Dedifferentiated amniotic fluid mesenchymal stem cell (primary cell): ENCODE results near the gene KRT7.

Source experiments
- DNase-seq: peaks from one replicate; pipeline ENCODE4 v3.0.0-alpha.2; 2016; ENCODE audit errors: extremely low spot score

Gene KRT7

DNA sequence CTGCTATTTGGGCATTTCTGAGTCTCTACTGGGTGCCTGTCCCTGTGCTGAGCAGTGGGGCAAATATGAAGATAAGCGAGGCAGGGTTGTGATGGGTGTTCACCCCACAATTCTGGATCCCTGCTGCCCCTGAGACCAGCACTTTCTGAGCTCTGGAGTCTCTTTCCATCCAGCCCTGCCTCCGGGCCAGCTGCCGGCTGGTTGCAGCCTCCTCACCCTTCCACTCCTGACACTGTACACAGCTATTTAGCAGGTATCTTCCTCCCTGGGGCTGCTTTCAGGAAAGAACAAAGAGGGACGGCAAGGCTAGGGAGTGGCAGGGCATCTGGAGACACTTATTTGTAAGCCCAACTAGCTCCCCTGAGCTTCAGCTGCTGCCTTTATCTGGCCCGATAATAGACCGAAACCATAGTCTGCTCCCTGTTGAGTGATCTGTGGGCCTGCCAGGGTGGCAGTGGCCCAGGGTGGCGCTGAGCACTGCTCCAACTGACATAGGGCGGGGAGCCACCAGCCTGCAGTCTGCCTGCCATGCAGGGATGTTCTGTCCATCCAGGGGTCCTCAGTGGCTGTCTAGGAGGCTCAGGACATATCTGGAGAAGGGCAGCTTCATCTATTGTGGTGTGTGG lies 33.6 kb upstream of the KRT7 start:
- no peak for DNase-seq

GRCh38 chr12:52200086-52200780 lies 32.8 kb upstream of the KRT7 start:
- no peak for DNase-seq

GRCh38 chr12:52200781-52201450 lies 32.1 kb upstream of the KRT7 start:
- DNase-seq, result no peak

- DNase-seq, result no peak
Observed at GRCh38 chr12:52201451-52201839, 31.6 kb upstream of the KRT7 start.

- DNase-seq, result no peak
Observed at GRCh38 chr12:52202361-52203078, 30.5 kb upstream of the KRT7 start.

DNA sequence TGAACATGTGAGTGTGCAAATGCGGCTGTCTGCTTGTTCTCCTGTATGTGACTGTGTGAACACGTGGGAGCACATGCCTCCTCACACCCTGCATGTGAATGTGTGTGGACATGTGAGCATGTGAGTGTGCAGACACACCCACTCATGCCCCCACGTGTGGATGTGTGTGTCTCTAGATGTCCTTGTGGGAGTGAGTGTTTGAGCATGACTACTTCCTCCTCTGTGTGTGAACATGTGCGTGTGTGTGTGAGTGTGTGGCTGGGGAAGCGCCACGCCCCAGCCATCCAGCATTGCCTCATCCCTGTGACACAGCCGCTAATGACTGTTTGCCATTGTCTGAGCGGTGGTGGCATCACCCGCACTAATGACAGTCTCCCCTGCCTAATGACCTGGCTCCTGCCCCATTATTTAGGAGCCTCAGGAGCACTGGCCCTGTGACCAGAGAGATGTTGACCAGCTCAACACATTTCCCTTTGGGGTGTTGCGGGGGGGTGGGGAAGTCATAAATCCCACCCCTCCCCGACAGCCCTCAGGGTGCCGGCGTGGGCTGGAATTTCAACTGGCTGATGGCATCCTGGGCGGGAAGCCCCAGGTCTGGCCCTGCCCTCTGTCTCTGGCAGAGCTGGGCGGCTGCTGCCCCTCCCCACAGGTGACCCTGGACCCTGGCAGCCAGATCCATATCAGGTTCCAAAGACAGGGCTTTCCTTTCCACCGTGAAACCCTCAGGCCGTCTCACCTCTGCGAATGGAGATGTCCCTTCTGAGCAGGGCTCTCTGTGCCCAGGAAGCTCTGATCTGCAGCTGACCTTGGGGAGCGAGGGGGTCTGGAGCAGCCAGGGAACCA lies 29.7 kb upstream of the KRT7 start:
- DNase-seq, result no peak

GRCh38 chr12:52204095-52204930 lies 28.7 kb upstream of the KRT7 start:
- no peak for DNase-seq

DNA sequence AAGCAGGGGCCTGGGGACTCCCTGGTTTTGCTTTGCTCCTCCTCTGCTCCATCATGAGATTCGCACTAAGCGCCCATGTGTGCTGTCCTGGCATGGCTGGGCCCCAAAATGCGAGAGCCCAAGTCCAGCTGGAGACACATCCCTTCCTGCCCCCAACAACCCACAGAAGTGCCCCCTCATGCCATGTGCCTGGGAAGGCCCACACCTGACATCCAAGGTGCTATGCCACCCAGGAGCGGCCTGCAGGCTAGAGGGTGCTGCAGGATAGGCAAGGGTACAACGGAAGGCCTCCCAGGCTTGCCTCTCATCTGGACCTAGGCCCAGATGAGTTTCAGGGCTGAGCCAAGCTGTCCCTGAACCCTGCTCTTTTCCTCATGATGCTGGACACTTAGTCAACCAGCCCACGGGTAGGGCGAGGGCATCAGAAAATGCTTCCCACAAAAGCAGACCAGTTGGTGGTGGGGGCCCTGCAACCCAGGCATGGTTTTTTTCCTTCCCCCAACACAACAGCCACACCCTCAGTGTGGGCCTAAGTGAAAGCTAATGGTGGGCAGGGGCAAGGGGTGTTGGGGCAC lies 28.0 kb upstream of the KRT7 start:
- DNase-seq, result no peak

DNA sequence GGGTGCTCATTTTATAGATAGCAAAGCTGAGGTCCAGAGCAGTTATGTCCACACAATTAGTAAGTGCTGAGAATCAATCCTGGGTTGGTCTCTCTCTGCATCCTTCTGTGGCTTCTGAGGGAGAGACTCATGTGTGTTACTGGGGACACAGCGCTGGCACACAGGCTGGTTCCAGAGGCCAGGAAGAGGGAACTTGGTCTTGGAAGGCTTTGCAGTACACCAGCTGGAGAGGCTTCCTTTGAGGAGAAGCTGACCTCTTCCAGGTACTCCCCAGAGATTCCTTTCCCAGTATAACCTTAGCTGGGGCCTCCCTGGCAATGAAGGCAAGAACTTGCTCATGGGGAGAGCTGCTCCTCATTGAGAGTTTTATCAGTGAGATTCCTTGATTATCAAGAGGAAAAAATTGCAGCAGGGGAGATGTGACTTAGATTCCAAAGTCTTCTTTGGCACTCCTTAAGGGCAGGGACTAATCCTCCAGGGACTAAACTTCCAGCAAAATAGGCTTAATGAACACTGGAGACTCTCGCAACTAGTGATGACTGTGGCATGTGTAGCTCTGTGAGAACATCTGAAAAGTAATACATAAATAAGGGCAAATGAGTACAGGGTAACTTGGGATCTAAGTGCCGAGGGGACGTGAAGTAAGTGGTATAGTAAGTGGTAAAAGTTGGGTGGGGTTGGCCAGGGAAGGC lies 27.3 kb upstream of the KRT7 start:
- no peak for DNase-seq

- DNase-seq, result no peak
Observed at GRCh38 chr12:52206304-52207040, 26.6 kb upstream of the KRT7 start.

GRCh38 chr12:52207106-52207505 lies 25.9 kb upstream of the KRT7 start:
- no peak for DNase-seq

- DNase-seq, result no peak
Observed at GRCh38 chr12:52207895-52208294, 25.1 kb upstream of the KRT7 start.

DNA sequence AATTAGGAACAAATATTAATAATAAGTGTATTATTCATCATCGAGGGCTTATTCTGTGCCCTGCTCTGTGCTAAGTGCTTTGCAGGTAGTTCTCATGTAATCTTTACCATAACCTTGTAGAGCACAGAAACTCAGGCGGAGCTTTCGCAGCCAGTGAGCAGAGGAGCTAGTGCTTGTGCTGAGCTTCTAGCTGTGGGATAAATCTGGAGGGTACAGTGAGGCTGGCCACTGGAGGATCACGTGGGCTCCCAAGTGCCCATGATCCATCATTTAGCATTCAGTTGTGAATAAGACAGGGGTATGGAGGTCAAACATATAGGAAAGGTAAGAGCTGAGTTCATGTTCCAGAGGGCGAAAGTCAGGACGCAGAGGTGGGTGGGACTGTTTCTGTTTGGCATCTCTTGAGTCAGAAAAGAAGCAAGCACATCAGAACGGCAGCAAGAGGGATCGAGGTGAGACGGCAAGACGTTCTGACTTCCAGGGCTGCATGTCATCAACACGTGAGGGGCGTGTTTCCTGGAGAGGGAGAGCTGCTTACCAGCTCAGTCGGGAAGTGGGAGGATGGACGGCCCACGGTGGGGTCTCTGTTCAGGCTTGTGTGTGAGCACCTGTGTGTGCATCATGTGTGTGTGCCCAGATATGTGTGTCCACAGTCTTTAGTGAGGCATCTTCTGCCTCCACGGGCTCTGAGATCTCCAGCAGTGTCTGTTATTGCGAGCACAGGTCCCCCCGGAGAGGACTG lies 24.4 kb upstream of the KRT7 start:
- no peak for DNase-seq

DNA sequence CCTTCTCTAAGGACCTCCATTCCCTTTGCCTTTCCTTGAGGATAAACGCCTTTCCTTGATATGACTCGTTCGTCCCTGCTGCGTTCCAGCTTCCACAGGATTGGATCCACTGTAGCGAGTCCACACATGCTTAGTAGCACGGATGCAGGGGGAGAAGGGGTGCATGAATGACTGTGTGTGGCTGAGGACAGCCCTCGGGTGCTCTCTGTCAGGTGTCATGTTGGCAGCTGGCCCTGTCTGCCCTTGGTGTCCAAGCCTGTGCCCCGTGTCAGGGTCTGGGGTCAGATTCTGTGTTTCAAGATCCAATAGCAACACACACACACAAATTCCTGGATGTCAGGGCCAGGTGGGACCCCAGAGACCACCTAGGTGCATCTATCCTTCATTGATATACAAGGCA lies 23.7 kb upstream of the KRT7 start:
- DNase-seq, result no peak

- no peak for DNase-seq
Observed at GRCh38 chr12:52210186-52210924, 22.7 kb upstream of the KRT7 start.

GRCh38 chr12:52210925-52211650 lies 22.0 kb upstream of the KRT7 start:
- DNase-seq, result no peak
